GM12878 (cell line): ENCODE results near the gene EHMT2. TPM values are rescaled to one million over a fixed set of nuclear protein-coding genes. Genes with fewer than 3 reads are reported as not detected.

Experiments
- ATAC-seq: fragments of 200-7000 bp; cut with Tn5 transposase; 3 replicates; pipeline ENCODE4 v1.9.1; 2020; ENCODE audit warnings: mild to moderate bottlenecking, moderate library complexity
- BruUV-seq: library from RNA; stranded (reverse); fragments of 400-500 nt; replicated peaks from 2 replicates; lab custom pipeline; 2021; lab: Mats Ljungman, UMichigan
- CTCF ChIA-PET: fragments of 300-600 bp; sonication (Branson Sonifier 250); formaldehyde crosslinking; extraction: SDS; loops from one replicate; lab custom pipeline; 2021; ENCODE audit warnings: inconsistent platforms; lab: Yijun Ruan, JAX
- POLR2A ChIA-PET: fragments of 350-600 bp; formaldehyde crosslinking; extraction: SDS; loops from one replicate; lab custom pipeline; 2021; ENCODE audit warnings: inconsistent platforms; lab: Charles Lee
- RAD21 ChIA-PET: fragments of 300-600 bp; sonication (Branson Sonifier 250); formaldehyde crosslinking; loops from one replicate; lab custom pipeline; 2023; ENCODE audit warnings: antibody characterized with exemption; ENCODE audit not compliant: unreplicated experiment; lab: Charles Lee
- SMC1A ChIA-PET: fragments of 300-600 bp; sonication (Branson Sonifier 250); formaldehyde crosslinking; loops from one replicate; lab custom pipeline; 2023; ENCODE audit not compliant: unreplicated experiment, uncharacterized antibody; lab: Charles Lee
- DNase-seq: peaks from one replicate; pipeline ENCODE4 v3.0.0-alpha.2; 2011; ENCODE audit warnings: low read depth, low spot score
- FAIRE-seq: peaks from 3 replicates; lab custom pipeline; 2011; peaks lifted over from hg19 to GRCh38; lab: Jason Lieb, UNC
- H2AFZ ChIP-seq: 2 replicates; pipeline ENCODE4 v1.6.0; 2011; ENCODE audit warnings: low read depth, low read length, control low read depth; ENCODE audit not compliant: control insufficient read depth
- H3K27ac ChIP-seq: 2 replicates; pipeline ENCODE4 v1.5.1; 2011; ENCODE audit warnings: control low read depth; ENCODE audit not compliant: control insufficient read depth, insufficient read depth
- H3K27me3 ChIP-seq, 2 experiments: replicated peaks in 1 of 2; 2 replicates each; pipeline versions ENCODE4 v1.6.0 to v1.6.1; 2011; ENCODE audit warnings: low read length in 1 of 2; ENCODE audit not compliant: control insufficient read depth in 2 of 2, insufficient read depth in 2 of 2
- H3K36me3 ChIP-seq, 2 experiments: 2 replicates each; pipeline ENCODE4 v1.5.1; 2011; ENCODE audit warnings: low read length in 1 of 2; ENCODE audit not compliant: control insufficient read depth in 2 of 2, insufficient read depth in 2 of 2
- H3K4me1 ChIP-seq: 2 replicates; pipeline ENCODE4 v1.6.1; 2011; ENCODE audit warnings: mild to moderate bottlenecking, low read length, moderate library complexity, mixed read lengths; ENCODE audit not compliant: control insufficient read depth, insufficient read depth
- H3K4me2 ChIP-seq: 2 replicates; pipeline ENCODE4 v1.6.0; 2011; ENCODE audit warnings: control low read depth; ENCODE audit not compliant: control insufficient read depth, insufficient read depth
- H3K4me3 ChIP-seq: fragments of 200-600 bp; sonication (generic); 2 replicates; pipeline ENCODE4 v1.5.1; 2016
- H3K79me2 ChIP-seq: 2 replicates; pipeline ENCODE4 v1.6.0; 2011; ENCODE audit warnings: low read length; ENCODE audit not compliant: control insufficient read depth, insufficient read depth
- H3K9ac ChIP-seq: 2 replicates; pipeline ENCODE4 v1.8.0; 2011; ENCODE audit warnings: low read length, control low read depth, mixed read lengths; ENCODE audit not compliant: control insufficient read depth, insufficient read depth
- H3K9me3 ChIP-seq: replicated peaks from 3 replicates; pipeline ENCODE4 v1.5.1; 2011; ENCODE audit warnings: mild to moderate bottlenecking, low read length; ENCODE audit not compliant: control insufficient read depth, insufficient read depth
- H4K20me1 ChIP-seq: 2 replicates; pipeline ENCODE4 v1.6.0; 2011; ENCODE audit not compliant: control insufficient read depth, insufficient read depth
- ELK1 ChIP-seq: IDR thresholded peaks from 2 replicates; pipeline ENCODE4 v1.6.1; 2012; ENCODE audit warnings: low read depth, low read length, improper control_type of control experiment
- MXI1 ChIP-seq: fragments of 150-350 bp; IDR thresholded peaks from 2 replicates; pipeline ENCODE4 v1.6.1; 2011; ENCODE audit warnings: low read depth, mild to moderate bottlenecking, inconsistent platforms, low read length, improper control_type of control experiment
- NR2C1 ChIP-seq: fragments of 450-650 bp; IDR thresholded peaks from 2 replicates; pipeline ENCODE4 v1.6.1; 2017; ENCODE audit warnings: antibody characterized with exemption, mild to moderate bottlenecking, moderate library complexity
- NRF1 ChIP-seq: conservative IDR thresholded peaks from 2 replicates; pipeline ENCODE4 v1.6.1; 2011; ENCODE audit warnings: mild to moderate bottlenecking, low read depth, low read length, improper control_type of control experiment
- WGBS: methylation state at CpG from one replicate; pipeline ENCODE4 v1.1.6; 2016; ENCODE audit warnings: low lambda C conversion rate; ENCODE audit not compliant: insufficient replicate concordance, insufficient coverage; ENCODE audit errors: missing lambda C conversion rate; 5-methylcytosine and 5-hydroxymethylcytosine counted together
- in situ Hi-C: fragments of 300-500 bp; cut with MboI; formaldehyde crosslinking; loops from 9 replicates; pipeline ENCODE4 v1.14.3; 2018; ENCODE audit warnings: mixed read lengths
- intact Hi-C: fragments of 100-400 bp; cut with micrococcal nuclease; formaldehyde crosslinking; loops from one replicate; pipeline ENCODE4 v1.14.2; 2022; ENCODE audit not compliant: unreplicated experiment
- polyA plus RNA-seq, 11 experiments: library from polyadenylated mRNA; depleted of rRNA in 4 of 11; unstranded in 6 of 11; stranded (reverse) in 5 of 11; fragments of >200 nt; fragmentation: Nextera tagmentation in 4 of 11; fragmentation: Illumina TruSeq in 1 of 11; extraction: Ambion mirVana in 4 of 11; extraction: Trizol in 1 of 11; gene quantifications; 1 replicate in 1 of 11; 2 replicates in 10 of 11; pipeline versions ENCODE4 v1.2.1 to v1.2.3, GENCODE V29; 2011 to 2016; ENCODE audit warnings: inconsistent platforms in 2 of 11, missing spikeins in 2 of 11, low read depth in 1 of 11
- total RNA-seq, 4 experiments: library from RNA; depleted of rRNA in 3 of 4; stranded (reverse); fragments of >200 nt in 3 of 4; fragmentation: Illumina TruSeq in 1 of 4; extraction: Trizol in 1 of 4; gene quantifications; 2 replicates each; pipeline versions ENCODE4 v1.2.1 to v1.2.3, GENCODE V29; 2013 to 2021
- TF ChIP-seq, protein P1 (sequence below): IDR thresholded peaks from 2 replicates; pipeline ENCODE4 v1.6.1; 2012; ENCODE audit warnings: low read length, inconsistent platforms
- TF ChIP-seq, protein P2 (sequence below): fragments of 450-650 bp; IDR thresholded peaks from 2 replicates; pipeline ENCODE4 v1.6.1; 2017; ENCODE audit warnings: borderline replicate concordance

EHMT2 gene
- total and polyA plus RNA-seq, 10 of the 15 experiments (the other 5 are each of a cell fraction or from before 2014, with no cell fraction given): 1.7 to 53.2 (median 36.3) TPM

GRCh38 chr6:31896493-31896855 lies 1.0 kb downstream of the EHMT2 start:
- Histone ChIP-seq H3K4me1 (peaks cover 18% of the 10 kb centered on the region), H3K9ac (peak overlapping the region; percentile 76)
- WGBS: 34% methylated on average over 4 of the region's 4 CpGs
- intact Hi-C loops: no loop called here
- CTCF ChIA-PET: interaction anchor here (1.3 kb wide), 1 partner anchor 9 kb away, joined by 5 read pairs; no protein-coding TSS in a partner anchor
- TF ChIP-seq ELK1 (no peak), NRF1 (no peak), MXI1 (no peak), NR2C1 (no peak)
- TF ChIP-seq, protein P1, sequence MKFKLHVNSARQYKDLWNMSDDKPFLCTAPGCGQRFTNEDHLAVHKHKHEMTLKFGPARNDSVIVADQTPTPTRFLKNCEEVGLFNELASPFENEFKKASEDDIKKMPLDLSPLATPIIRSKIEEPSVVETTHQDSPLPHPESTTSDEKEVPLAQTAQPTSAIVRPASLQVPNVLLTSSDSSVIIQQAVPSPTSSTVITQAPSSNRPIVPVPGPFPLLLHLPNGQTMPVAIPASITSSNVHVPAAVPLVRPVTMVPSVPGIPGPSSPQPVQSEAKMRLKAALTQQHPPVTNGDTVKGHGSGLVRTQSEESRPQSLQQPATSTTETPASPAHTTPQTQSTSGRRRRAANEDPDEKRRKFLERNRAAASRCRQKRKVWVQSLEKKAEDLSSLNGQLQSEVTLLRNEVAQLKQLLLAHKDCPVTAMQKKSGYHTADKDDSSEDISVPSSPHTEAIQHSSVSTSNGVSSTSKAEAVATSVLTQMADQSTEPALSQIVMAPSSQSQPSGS: no peak
- TF ChIP-seq, protein P2, sequence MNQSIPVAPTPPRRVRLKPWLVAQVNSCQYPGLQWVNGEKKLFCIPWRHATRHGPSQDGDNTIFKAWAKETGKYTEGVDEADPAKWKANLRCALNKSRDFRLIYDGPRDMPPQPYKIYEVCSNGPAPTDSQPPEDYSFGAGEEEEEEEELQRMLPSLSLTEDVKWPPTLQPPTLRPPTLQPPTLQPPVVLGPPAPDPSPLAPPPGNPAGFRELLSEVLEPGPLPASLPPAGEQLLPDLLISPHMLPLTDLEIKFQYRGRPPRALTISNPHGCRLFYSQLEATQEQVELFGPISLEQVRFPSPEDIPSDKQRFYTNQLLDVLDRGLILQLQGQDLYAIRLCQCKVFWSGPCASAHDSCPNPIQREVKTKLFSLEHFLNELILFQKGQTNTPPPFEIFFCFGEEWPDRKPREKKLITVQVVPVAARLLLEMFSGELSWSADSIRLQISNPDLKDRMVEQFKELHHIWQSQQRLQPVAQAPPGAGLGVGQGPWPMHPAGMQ: no peak
- TF ChIP-seq, all 136 proteins: peak for 0
- ATAC-seq (no peak), FAIRE-seq (no peak), DNase-seq (no peak)
- in situ Hi-C loops: no loop called here
- H3K27ac ChIP-seq: peak overlapping the region; percentile 58
- H3K27me3 ChIP-seq: no peaks in the 10 kb centered on the region
- RAD21 ChIA-PET: interaction anchor here (0.6 to 0.7 kb wide), 2 partner anchors 26 to 34 kb away, joined by 3 read pairs; partner anchors contain the start of gene NEU1
- peaks cover 12% of the 10 kb centered on the region for H3K79me2 ChIP-seq
- no peaks in the 10 kb centered on the region for H4K20me1 ChIP-seq
- SMC1A ChIA-PET: no interaction called here
- peak overlapping the region; percentile 84 for H3K4me3 ChIP-seq
- H3K4me2 ChIP-seq: peak overlapping the region; percentile 97
- H3K9me3 ChIP-seq: no peaks in the 10 kb centered on the region
- peaks cover 2 to 10% of the 10 kb centered on the region in 2 experiments for H3K36me3 ChIP-seq
- BruUV-seq: no TSS peak
- peak overlapping the region; percentile 59 for H2AFZ ChIP-seq
- POLR2A ChIA-PET: interaction anchor here (0.7 to 1.0 kb wide), 3 partner anchors 34 to 211 kb away, joined by 3 to 7 read pairs (median 4); partner anchors contain the start of gene NEU1
